EL (cell line): Measurements from ENCODE around the gene IQSEC1.

ENCODE experiments used
- DNase-seq: peaks from one replicate; pipeline ENCODE4 v3.0.0-alpha.2; 2016

IQSEC1 gene

GRCh38 chr3:13085081-13085845 lies 12.0 kb upstream of the IQSEC1 start:
- DNase-seq, result no peak

GRCh38 chr3:13083898-13084297 lies 10.7 kb upstream of the IQSEC1 start:
- DNase-seq, result no peak

GRCh38 chr3:13083254-13083653 lies 10.0 kb upstream of the IQSEC1 start:
- no peak for DNase-seq

GRCh38 chr3:13082677-13083076 lies 9.4 kb upstream of the IQSEC1 start:
- no peak for DNase-seq

- DNase-seq, result no peak
Measured at GRCh38 chr3:13081603-13082360, 8.6 kb upstream of the IQSEC1 start.

DNA sequence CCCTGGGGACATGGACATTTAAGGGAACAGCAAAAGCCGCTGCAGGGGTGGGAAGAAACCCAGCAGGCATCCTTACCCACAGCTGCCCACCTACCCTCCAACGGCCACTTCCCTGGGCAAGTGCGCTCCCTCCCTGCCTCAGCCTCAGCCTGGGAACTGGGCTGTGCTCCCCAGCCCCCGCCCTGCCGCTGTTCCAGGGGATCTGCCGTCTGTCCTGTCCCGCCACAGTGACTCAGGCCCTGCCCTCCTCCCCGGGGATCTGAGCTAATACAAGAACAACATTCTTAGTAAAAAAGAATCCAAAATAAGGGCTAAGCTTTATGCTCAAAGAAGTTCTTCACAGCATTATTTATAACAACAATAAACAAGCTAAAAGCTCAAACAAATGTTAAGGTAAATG lies 7.4 kb upstream of the IQSEC1 start:
- no peak for DNase-seq

- DNase-seq, result no peak
Measured at GRCh38 chr3:13080026-13080425, 6.8 kb upstream of the IQSEC1 start.

- no peak for DNase-seq
Measured at GRCh38 chr3:13079510-13079909, 6.3 kb upstream of the IQSEC1 start.

DNA sequence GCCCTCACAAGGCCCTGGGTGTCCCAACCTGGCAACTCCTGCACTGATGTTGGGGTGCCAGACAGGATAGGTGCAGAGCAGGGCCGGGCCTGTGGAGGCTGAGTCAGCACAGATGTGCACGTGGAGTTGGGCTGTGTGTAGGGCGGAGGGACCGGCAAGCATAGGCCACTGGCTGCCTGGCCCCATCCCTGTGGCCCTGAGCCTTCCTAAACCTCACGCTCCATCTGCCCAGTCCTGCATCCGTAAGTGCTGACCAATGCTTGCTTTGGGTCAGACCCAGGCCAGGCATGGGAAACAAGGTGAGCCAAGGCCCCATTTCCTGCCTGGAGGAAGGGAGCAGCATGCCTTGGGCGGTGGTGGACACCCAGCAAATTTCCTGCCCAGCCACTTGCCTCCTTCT lies 5.8 kb upstream of the IQSEC1 start:
- DNase-seq, result no peak

DNA sequence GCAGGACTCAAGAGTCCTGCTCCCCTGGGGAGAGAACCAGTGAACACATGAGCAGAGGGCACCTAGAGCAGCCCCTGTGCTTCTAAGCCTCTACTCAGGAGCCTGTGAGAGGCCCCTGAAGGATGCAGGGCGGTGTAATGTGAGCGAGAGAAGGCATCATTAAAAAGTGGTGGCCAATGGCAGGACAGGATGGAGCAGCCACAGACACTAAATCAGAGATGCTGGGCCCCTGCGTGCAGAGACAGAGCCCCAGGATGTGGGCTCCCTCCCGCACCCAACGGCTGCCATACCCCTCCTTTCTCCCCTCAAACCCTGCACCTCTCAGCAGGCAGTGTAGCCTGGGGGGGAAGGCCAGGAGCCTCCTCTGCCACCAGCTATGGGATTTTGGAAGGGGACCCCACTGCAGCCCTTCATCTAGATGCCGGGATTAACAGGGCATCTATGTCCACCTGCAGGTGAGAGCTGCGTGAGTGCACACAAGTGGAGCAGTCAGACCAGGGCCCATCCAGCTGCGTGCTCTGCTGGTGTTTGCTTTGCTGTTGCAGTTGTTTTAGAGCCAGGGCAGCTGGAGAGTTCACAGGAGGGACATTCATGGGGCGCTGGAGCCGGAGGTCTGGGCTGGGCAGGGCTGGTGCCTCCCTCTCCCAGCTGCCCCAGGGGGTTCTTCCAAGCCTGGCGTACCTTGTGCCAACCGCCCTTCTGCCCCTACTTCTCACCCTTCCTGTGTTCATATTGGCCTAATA lies 5.1 kb upstream of the IQSEC1 start:
- no peak for DNase-seq

DNA sequence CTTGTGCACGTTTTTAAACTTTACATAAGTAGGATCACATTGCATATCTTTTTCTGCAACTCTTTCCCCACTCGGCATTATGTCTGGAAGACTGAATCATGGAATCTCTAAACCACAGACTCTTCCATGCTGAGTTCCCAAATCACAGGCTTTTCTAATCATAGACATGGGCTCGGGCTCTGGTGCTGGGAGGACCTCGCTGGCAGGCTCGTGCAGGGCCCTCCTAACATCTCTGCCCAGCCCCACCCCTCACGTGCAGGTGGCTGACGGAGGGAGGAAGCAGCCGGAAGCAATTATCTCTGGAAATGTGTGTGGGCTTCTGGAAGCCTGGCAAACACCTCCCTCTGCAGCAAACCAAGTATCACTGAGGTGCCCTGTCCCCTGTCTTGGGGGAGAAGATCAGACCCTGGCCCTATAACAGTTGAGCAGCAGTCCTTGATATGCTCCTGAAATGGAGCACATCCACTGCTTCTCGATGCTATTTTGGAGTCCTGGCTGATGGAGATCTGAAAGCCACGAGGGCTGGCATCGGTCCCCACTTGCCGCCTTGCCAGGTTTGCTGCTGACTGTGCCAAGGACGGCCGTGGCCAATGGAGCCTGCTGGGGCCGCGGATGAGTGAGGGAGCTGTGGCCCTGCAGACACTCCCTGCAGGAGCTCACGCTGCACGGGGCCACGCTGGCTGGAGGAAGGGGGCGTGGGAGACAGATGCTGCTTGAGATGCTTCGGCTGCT lies 4.4 kb upstream of the IQSEC1 start:
- DNase-seq, result no peak

GRCh38 chr3:13075986-13076654 lies 2.9 kb upstream of the IQSEC1 start:
- no peak for DNase-seq

DNA sequence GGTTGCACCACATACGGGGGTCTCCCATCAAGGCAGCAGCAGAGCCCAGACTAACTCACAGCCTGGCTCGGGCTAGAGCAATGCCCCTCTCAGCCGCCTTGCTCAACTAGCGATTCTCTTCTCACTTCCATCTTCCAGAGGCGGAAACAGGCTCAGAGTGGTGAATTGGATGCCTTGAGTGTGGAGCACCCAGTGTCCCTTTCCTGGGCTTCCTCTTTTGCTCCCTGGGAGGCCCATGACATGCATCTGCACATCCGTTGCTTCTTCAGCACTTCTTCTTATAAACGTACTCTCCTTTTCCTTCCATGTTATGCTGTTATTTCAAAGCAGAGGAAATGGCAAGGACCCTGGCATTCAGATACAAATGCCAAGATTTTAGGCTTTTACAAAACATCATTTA lies 2.1 kb upstream of the IQSEC1 start:
- no peak for DNase-seq

DNA sequence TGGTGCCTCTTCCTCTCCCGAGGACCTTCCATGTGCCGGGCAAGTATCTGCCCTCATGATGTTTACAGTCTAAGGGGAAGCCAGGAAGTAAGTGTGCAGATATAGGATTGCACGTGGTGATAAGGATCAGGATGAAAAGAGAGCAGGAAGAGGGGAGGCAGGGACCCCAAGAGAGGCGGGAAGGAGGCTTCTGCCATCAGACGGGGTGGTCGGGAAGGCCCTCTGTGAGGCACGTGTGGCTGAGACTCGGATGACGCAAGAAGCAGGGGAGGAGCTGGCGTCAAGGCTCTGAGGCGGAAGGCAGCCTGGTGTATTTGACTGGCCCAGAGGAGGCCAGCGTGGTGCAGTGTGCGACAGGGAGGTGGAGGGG lies 762 bp upstream of the IQSEC1 start:
- DNase-seq, result no peak

GRCh38 chr3:13072600-13073325 lies 466 bp downstream of the IQSEC1 start:
- DNase-seq, result no peak

GRCh38 chr3:13072239-13072599 lies 1.0 kb downstream of the IQSEC1 start:
- DNase-seq, result no peak

GRCh38 chr3:13071695-13072094 lies 1.5 kb downstream of the IQSEC1 start:
- DNase-seq, result no peak

DNA sequence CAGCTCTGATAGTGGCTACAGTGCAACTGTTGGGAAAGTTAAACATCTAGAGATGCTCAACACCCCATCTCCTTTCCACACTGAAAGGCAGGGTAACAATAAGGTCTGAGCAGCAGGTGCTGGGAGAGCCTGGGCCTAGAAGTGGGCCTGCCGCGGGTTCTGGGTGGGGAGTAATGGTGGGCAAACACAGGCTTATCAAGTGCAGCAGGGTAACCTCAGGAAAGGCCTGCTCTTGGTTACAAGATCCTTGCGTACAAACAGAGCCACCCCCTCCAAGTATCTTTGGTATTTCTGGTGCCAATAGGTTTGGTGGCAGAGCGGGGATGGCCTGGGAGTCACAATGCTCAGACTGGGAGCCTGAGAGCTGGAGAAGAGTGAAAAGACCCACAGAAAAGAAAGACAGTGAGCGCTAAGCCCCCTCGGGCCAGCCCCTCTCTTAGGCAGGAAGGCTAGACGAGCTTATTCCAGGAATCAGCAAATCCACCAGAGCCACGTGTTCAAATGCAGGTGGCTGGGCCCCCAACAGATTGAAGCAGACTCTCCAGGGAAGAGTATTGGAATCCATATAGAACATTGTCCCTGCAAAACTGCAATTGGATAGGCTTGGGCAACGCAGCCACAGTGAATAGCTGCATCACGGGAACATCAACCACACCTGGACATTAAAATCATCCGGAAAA lies 2.7 kb downstream of the IQSEC1 start:
- no peak for DNase-seq

GRCh38 chr3:13069495-13069894 lies 3.7 kb downstream of the IQSEC1 start:
- DNase-seq, result no peak

GRCh38 chr3:13068269-13069010 lies 4.8 kb downstream of the IQSEC1 start:
- DNase-seq, result no peak

- no peak for DNase-seq
Measured at GRCh38 chr3:13067778-13068177, 5.5 kb downstream of the IQSEC1 start.
